ENCODE data around the gene THAP11. TPM values are rescaled to one million over a fixed set of nuclear protein-coding genes. Genes with fewer than 3 reads are reported as not detected.

THAP11 gene
- total RNA-seq, 2 experiments from 2014 or later = 31.2 to 32.1 TPM

DNA sequence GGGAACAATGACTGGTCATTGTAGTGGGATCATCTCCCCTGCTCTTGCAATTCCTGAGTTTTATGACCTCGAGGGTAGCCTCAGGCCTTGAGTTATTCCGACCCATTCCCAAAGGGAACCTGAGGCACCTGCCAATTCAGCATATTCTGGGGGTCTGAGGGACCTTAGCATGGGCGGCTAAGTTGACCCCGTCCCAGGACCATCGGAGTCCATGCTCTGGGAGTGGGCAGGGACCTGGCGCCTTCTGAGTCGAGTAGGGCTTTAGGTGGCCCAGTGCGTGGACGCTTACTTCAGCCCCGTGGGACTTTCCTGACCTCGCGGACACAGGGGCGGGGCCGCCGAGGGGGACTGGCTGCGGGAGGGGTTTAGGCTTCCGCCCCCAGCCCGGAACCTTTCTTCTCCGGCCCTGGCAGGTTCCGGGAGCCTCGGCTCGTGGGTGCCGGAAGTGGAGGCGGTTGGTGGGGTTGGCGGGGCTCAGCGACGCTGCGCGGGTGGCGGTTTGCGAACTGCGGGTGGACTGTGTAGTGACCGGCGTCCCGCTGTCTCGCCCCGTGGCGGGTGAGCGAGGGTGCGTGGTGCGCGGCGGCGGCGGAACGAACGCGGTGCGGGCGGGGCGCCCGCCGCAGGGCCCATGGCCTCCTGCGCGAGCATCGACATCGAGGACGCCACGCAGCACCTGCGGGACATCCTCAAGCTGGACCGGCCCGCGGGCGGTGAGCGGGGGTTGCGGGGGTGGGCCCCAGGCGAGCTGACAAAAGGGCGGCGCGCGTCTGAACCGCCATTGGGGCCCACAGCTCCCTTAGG is 30.7 kb downstream of the THAP11 start, which contains the start of gene EDC4:
Gene EDC4 (plus strand): TSS at position 422 of the 804 bp plus-strand sequence. CDS start 210 bp downstream, at position 632.
- Mint-ChIP-seq H3K4me3 (peak within 1 kb of the TSS; percentile 96), H3K4me1 (ENCODE audit: low read depth) (peaks cover 35% of the 10 kb centered on the region), H3K27me3 (no peaks in the 10 kb centered on the region), H3K9me3 (no peaks in the 10 kb centered on the region), H3K27ac (peak within 1 kb of the TSS; percentile 89), H3K36me3 (ENCODE audit: low read depth) (peaks cover 64% of the 10 kb centered on the region)
- Histone ChIP-seq H3K36me3 (ENCODE audit: insufficient read depth, low read length) (peaks cover 49% of the 10 kb centered on the region), H3K27ac (ENCODE audit: low read depth in 1 of 2, low read length in 2 of 2) (peak within 1 kb of the TSS; percentile 82 to 93), H3K9me3 (ENCODE audit: control insufficient read depth in 1 of 2, insufficient read depth in 1 of 2, low read length in 2 of 2) (no peaks in the 10 kb centered on the region), H3K4me1 (ENCODE audit: insufficient read depth, low read length) (peaks cover 44% of the 10 kb centered on the region), H3K4me3 (ENCODE audit: low read length) (peak within 1 kb of the TSS; percentile 99), H3K27me3 (ENCODE audit: control insufficient read depth in 1 of 2, insufficient read depth in 2 of 2, low read length in 2 of 2) (no peaks in the 10 kb centered on the region)
- POLR2A ChIA-PET = interaction anchor here (0.5 to 1.7 kb wide), 15 partner anchors 9 to 859 kb away, joined by 3 to 10 read pairs (median 4); partner anchors contain the start of genes CTCF, GFOD2, NFATC3 and NUTF2
- CTCF ChIA-PET = interaction anchor here (0.5 to 2.5 kb wide), 5 partner anchors 11 to 455 kb away, joined by 3 to 13 read pairs (median 4); partner anchors contain the start of gene NUTF2
- intact Hi-C loops (cut with DNase I, micrococcal nuclease) = loop anchor here in 1 of 2 experiments (1.0 to 5.0 kb wide), 3 partner anchors 20 to 41 kb away; partner anchors contain the start of genes CENPT and PSKH1
- ATAC-seq (ENCODE audit: poor library complexity) (peak; percentile 93), DNase-seq (peak; percentile 77 to 92 (median 84))
- TF ChIP-seq, protein P1, sequence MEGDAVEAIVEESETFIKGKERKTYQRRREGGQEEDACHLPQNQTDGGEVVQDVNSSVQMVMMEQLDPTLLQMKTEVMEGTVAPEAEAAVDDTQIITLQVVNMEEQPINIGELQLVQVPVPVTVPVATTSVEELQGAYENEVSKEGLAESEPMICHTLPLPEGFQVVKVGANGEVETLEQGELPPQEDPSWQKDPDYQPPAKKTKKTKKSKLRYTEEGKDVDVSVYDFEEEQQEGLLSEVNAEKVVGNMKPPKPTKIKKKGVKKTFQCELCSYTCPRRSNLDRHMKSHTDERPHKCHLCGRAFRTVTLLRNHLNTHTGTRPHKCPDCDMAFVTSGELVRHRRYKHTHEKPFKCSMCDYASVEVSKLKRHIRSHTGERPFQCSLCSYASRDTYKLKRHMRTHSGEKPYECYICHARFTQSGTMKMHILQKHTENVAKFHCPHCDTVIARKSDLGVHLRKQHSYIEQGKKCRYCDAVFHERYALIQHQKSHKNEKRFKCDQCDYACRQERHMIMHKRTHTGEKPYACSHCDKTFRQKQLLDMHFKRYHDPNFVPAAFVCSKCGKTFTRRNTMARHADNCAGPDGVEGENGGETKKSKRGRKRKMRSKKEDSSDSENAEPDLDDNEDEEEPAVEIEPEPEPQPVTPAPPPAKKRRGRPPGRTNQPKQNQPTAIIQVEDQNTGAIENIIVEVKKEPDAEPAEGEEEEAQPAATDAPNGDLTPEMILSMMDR (IDR thresholded peaks at IDR 0.05) = no peak

DNA sequence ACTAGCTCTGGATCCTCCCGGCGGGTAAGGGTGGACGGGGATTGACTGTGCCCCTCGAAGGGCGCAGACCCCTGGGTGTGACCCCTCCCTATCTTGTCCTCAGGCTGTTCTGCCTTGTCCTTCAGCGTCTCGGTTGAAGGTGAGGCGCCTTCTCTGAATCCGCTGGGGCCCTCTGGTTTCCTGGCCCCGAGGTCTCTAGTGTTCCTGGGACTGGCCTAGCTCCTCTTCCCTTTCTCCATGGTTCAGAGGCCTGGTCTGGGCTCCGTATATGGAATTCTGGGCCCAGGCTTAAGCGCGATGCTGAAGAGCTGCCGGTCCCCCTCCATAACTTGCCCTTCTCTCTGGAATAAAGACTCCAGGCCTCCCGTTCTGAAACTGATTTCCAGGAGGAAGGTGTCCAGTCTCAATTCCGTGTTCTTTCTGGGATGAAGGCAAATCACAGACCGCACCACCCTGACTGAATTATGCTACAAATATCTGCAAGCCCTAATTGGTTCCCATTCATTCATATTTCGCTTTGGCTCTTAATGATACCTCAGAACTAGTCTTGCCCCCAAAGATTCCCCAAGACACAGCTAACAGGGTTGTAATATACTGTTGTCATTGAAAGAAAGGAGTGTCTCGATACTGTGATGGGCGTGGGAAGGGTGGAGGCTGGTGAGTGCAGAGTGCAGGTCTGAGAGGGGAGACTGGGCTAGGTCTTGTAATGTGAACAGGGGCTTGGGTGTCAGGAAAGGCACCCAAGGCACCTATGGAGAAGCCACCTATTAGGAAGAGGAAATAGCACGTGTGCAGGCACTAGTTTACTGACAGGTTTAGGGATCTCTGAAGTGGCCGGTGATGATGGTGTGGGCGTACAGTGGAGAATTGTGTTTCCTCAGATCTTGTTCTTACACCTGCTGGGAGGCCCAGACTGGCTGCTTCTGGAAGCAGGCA is 31.6 kb downstream of the THAP11 start:
- peaks cover 44% of the 10 kb centered on the region for H3K4me1 ChIP-seq (ENCODE audit: insufficient read depth, low read length)
- ChIA-PET POLR2A (interaction anchor here (0.5 to 1.7 kb wide), 15 partner anchors 8 to 860 kb away, joined by 3 to 10 read pairs (median 4); partner anchors contain the start of genes CTCF, GFOD2, NFATC3 and NUTF2), CTCF (interaction anchor here (0.5 to 2.5 kb wide), 6 partner anchors 10 to 454 kb away, joined by 3 to 13 read pairs (median 4); partner anchors contain the start of gene NUTF2)
- TF ChIP-seq, protein P1 (IDR thresholded peaks at IDR 0.05) = no peak
- no peaks in the 10 kb centered on the region for H3K27me3 ChIP-seq (ENCODE audit: control insufficient read depth in 1 of 2, insufficient read depth in 2 of 2, low read length in 2 of 2)
- H3K9me3 ChIP-seq (ENCODE audit: control insufficient read depth in 1 of 2, insufficient read depth in 1 of 2, low read length in 2 of 2) = no peaks in the 10 kb centered on the region
- Mint-ChIP-seq H3K4me3 (peak overlapping the region; percentile 96), H3K27me3 (no peaks in the 10 kb centered on the region), H3K36me3 (ENCODE audit: low read depth) (peaks cover 68% of the 10 kb centered on the region), H3K27ac (peak overlapping the region; percentile 89), H3K4me1 (ENCODE audit: low read depth) (peaks cover 35% of the 10 kb centered on the region), H3K9me3 (no peaks in the 10 kb centered on the region)
- H3K27ac ChIP-seq (ENCODE audit: low read depth in 1 of 2, low read length in 2 of 2) = peak overlapping the region; percentile 82 to 93
- peaks cover 49% of the 10 kb centered on the region for H3K36me3 ChIP-seq (ENCODE audit: insufficient read depth, low read length)
- intact Hi-C loops (cut with DNase I, micrococcal nuclease) = loop anchor here in 1 of 2 experiments (2.0 to 5.0 kb wide), 2 partner anchors 19 to 41 kb away; partner anchors contain the start of gene PSKH1
- DNase-seq = peak in 1 of 14 experiments; percentile 8
- ATAC-seq (ENCODE audit: poor library complexity) = no peak
- peak overlapping the region; percentile 99 for H3K4me3 ChIP-seq (ENCODE audit: low read length)
